ENCODE results near the gene KIF21A. TPM values are rescaled to one million over a fixed set of nuclear protein-coding genes. Genes with fewer than 3 reads are reported as not detected.
A peak's percentile ranks its signal among the peaks of the same experiment; 100 is the strongest.

KIF21A gene
- total and polyA plus RNA-seq, 2 of the 13 experiments (the other 11 are each of a cell fraction or from before 2014, with no cell fraction given), result 20.6 to 39.7 TPM

GRCh38 chr12:39442831-39443080 is 164 bp downstream of the KIF21A start (continued):
- TF ChIP-seq KIAA2018 (CRISPR knock-in tag; IDR thresholded peaks at IDR 0.05; ENCODE audit: borderline replicate concordance), result no peak
- peak; percentile 72; the same call in 1 of the 2 replicates for TF ChIP-seq RELA (CRISPR knock-in tag; IDR thresholded peaks at IDR 0.05)
- 0 out of 2 replicates have a peak, but pooled peaks have one; percentile 3 for TF ChIP-seq MLX (CRISPR knock-in tag; IDR thresholded peaks at IDR 0.05)
- TF ChIP-seq SKIL (CRISPR knock-in tag; IDR thresholded peaks at IDR 0.05; ENCODE audit: borderline replicate concordance), result no peak
- TF ChIP-seq ZC3H13 (CRISPR knock-in tag; IDR thresholded peaks at IDR 0.05), result 0 out of 2 replicates have a peak, but pooled peaks have one; percentile 26
- TF ChIP-seq ZUFSP (CRISPR knock-in tag; IDR thresholded peaks at IDR 0.05; ENCODE audit: borderline replicate concordance), result no peak
- TF ChIP-seq SPEN (CRISPR knock-in tag; IDR thresholded peaks at IDR 0.05; ENCODE audit: low read depth), result no peak
- no peak for TF ChIP-seq ZNF556 (CRISPR knock-in tag; IDR thresholded peaks at IDR 0.05; ENCODE audit: borderline replicate concordance)
- no peak for TF ChIP-seq ZNF414 (CRISPR knock-in tag; IDR thresholded peaks at IDR 0.05)
